Karpas-422 (cell line): Measurements from ENCODE around the gene NRXN3. TPM values are rescaled to one million over a fixed set of nuclear protein-coding genes. Genes with fewer than 3 reads are reported as not detected.
"Not testable (repeated sequence)": the region's sequence is repeated elsewhere in the genome, so short reads cannot be mapped to it uniquely, and the experiment has no call there.

ENCODE experiments used
- DNase-seq: peaks from one replicate; pipeline ENCODE4 v3.0.0-alpha.2; 2015
- H2AFZ ChIP-seq: fragments of 200-600 bp; sonication (generic); 2 replicates; pipeline ENCODE4 v1.6.1; 2014; ENCODE audit warnings: antibody characterized with exemption, low read length, mixed read lengths
- H3K27ac ChIP-seq: fragments of 200-600 bp; sonication (generic); 2 replicates; pipeline ENCODE4 v1.5.1; 2014; ENCODE audit warnings: mild to moderate bottlenecking, low read length, moderate library complexity
- H3K27me3 ChIP-seq: fragments of 200-600 bp; sonication (generic); 2 replicates; pipeline ENCODE4 v1.6.1; 2014; ENCODE audit warnings: low read length, mixed read lengths
- H3K36me3 ChIP-seq: fragments of 200-600 bp; sonication (generic); 2 replicates; pipeline ENCODE4 v1.6.1; 2014; ENCODE audit warnings: low read length, mixed read lengths; ENCODE audit not compliant: insufficient read depth
- H3K4me1 ChIP-seq: fragments of 200-600 bp; sonication (generic); 2 replicates; pipeline ENCODE4 v1.6.1; 2014; ENCODE audit warnings: mild to moderate bottlenecking, low read length, mixed read lengths
- H3K4me2 ChIP-seq: fragments of 200-600 bp; sonication (generic); 2 replicates; pipeline ENCODE4 v1.6.1; 2014; ENCODE audit warnings: low read length, low read depth, mild to moderate bottlenecking; ENCODE audit not compliant: poor library complexity, severe bottlenecking
- H3K4me3 ChIP-seq: fragments of 200-600 bp; sonication (generic); 2 replicates; pipeline ENCODE4 v1.5.1; 2014; ENCODE audit warnings: mild to moderate bottlenecking, antibody characterized with exemption, low read length, mixed read lengths
- H3K79me2 ChIP-seq: fragments of 200-600 bp; sonication (generic); 2 replicates; pipeline ENCODE4 v1.6.1; 2014; ENCODE audit warnings: mild to moderate bottlenecking, low read length, mixed read lengths
- H3K9ac ChIP-seq: fragments of 200-600 bp; sonication (generic); 2 replicates; pipeline ENCODE4 v1.6.0; 2014; ENCODE audit warnings: low read length
- H3K9me2 ChIP-seq: fragments of 200-600 bp; sonication (generic), shearing (Covaris generic); replicated peaks from 2 replicates; pipeline ENCODE4 v1.6.0; 2014; ENCODE audit warnings: mild to moderate bottlenecking, low read length, moderate library complexity; ENCODE audit not compliant: insufficient read depth
- H3K9me3 ChIP-seq: fragments of 300-700, 200-600 bp; sonication (generic); 2 replicates; pipeline ENCODE4 v1.6.1; 2014; ENCODE audit warnings: low read length, mixed read lengths
- H4K20me1 ChIP-seq: fragments of 200-600 bp; sonication (generic); 2 replicates; pipeline ENCODE4 v1.6.1; 2014; ENCODE audit warnings: mild to moderate bottlenecking, antibody characterized with exemption, low read length, low read depth; ENCODE audit not compliant: insufficient read depth
- total RNA-seq: library from RNA; depleted of rRNA; stranded (reverse); fragments of >200 nt; shearing (Covaris generic); gene quantifications from 2 replicates; pipeline ENCODE4 v1.2.3, GENCODE V29; 2014; ENCODE audit warnings: low replicate concordance

NRXN3 gene
- total RNA-seq, 1 experiment from 2014 or later: not detected

GRCh38 chr14:78412475-78412874, 242.3 kb downstream of the NRXN3 start:
- no peak overlapping the region for H2AFZ ChIP-seq
- DNase-seq: no peak

GRCh38 chr14:78414172-78414571, 244.0 kb downstream of the NRXN3 start:
- no peak overlapping the region for H3K4me3 ChIP-seq
- H4K20me1 ChIP-seq: no peaks in the 10 kb centered on the region
- no peaks in the 10 kb centered on the region for H3K27me3 ChIP-seq
- H3K4me2 ChIP-seq: no peak overlapping the region
- no peaks in the 10 kb centered on the region for H3K36me3 ChIP-seq
- DNase-seq: no peak
- H3K4me1 ChIP-seq: no peaks in the 10 kb centered on the region
- H3K27ac ChIP-seq: no peak overlapping the region
- H3K9me2 ChIP-seq: no peaks in the 10 kb centered on the region
- H2AFZ ChIP-seq: no peak overlapping the region
- no peak overlapping the region for H3K9ac ChIP-seq
- no peaks in the 10 kb centered on the region for H3K9me3 ChIP-seq
- H3K79me2 ChIP-seq: no peaks in the 10 kb centered on the region

More at GRCh38 chr14:78412475-78412874, 242.3 kb downstream of the NRXN3 start:
- Histone ChIP-seq H3K4me2 (no peak overlapping the region), H3K9me2 (no peaks in the 10 kb centered on the region), H3K4me3 (no peak overlapping the region), H3K79me2 (no peaks in the 10 kb centered on the region), H3K27me3 (no peaks in the 10 kb centered on the region), H3K9ac (no peak overlapping the region), H3K4me1 (no peaks in the 10 kb centered on the region), H3K27ac (no peak overlapping the region), H3K9me3 (no peaks in the 10 kb centered on the region), H3K36me3 (no peaks in the 10 kb centered on the region), H4K20me1 (no peaks in the 10 kb centered on the region)

- H3K27me3 ChIP-seq: no peaks in the 10 kb centered on the region
- no peak overlapping the region for H3K4me2 ChIP-seq
- no peaks in the 10 kb centered on the region for H3K36me3 ChIP-seq
- H3K9ac ChIP-seq: no peak overlapping the region
- no peak overlapping the region for H3K4me3 ChIP-seq
- no peak overlapping the region for H3K27ac ChIP-seq
- no peaks in the 10 kb centered on the region for H4K20me1 ChIP-seq
- H3K9me2 ChIP-seq: no peaks in the 10 kb centered on the region
- DNase-seq: no peak
- H2AFZ ChIP-seq: no peak overlapping the region
- no peaks in the 10 kb centered on the region for H3K79me2 ChIP-seq
- no peaks in the 10 kb centered on the region for H3K9me3 ChIP-seq
- H3K4me1 ChIP-seq: no peaks in the 10 kb centered on the region
These were observed 247.4 kb downstream of the NRXN3 start for GRCh38 chr14:78417532-78417931.

- no peaks in the 10 kb centered on the region for H3K79me2 ChIP-seq
- no peak for DNase-seq
- no peak overlapping the region for H3K27ac ChIP-seq
- no peak overlapping the region for H3K9ac ChIP-seq
- no peaks in the 10 kb centered on the region for H3K36me3 ChIP-seq
- H3K4me1 ChIP-seq: no peaks in the 10 kb centered on the region
- no peak overlapping the region for H3K4me3 ChIP-seq
- H2AFZ ChIP-seq: no peak overlapping the region
- no peaks in the 10 kb centered on the region for H3K9me3 ChIP-seq
- H3K4me2 ChIP-seq: no peak overlapping the region
- no peaks in the 10 kb centered on the region for H3K9me2 ChIP-seq
- H4K20me1 ChIP-seq: no peaks in the 10 kb centered on the region
- H3K27me3 ChIP-seq: no peaks in the 10 kb centered on the region
These were observed 254.1 kb downstream of the NRXN3 start for GRCh38 chr14:78424311-78424710.

GRCh38 chr14:78425330-78425729, 255.2 kb downstream of the NRXN3 start:
- Histone ChIP-seq H3K4me3 (no peak overlapping the region), H3K9me2 (no peaks in the 10 kb centered on the region), H3K79me2 (no peaks in the 10 kb centered on the region), H4K20me1 (no peaks in the 10 kb centered on the region), H3K36me3 (no peaks in the 10 kb centered on the region), H3K27ac (no peak overlapping the region), H3K4me1 (no peaks in the 10 kb centered on the region), H3K9me3 (no peaks in the 10 kb centered on the region), H3K9ac (no peak overlapping the region), H2AFZ (no peak overlapping the region), H3K4me2 (no peak overlapping the region), H3K27me3 (no peaks in the 10 kb centered on the region)
- no peak for DNase-seq

GRCh38 chr14:78425782-78426181, 255.6 kb downstream of the NRXN3 start:
- no peaks in the 10 kb centered on the region for H3K79me2 ChIP-seq
- H3K27ac ChIP-seq: no peak overlapping the region
- DNase-seq: no peak
- no peaks in the 10 kb centered on the region for H4K20me1 ChIP-seq
- no peaks in the 10 kb centered on the region for H3K36me3 ChIP-seq
- no peaks in the 10 kb centered on the region for H3K9me3 ChIP-seq
- H2AFZ ChIP-seq: no peak overlapping the region
- H3K4me1 ChIP-seq: no peaks in the 10 kb centered on the region
- no peak overlapping the region for H3K9ac ChIP-seq
- H3K27me3 ChIP-seq: no peaks in the 10 kb centered on the region
- H3K9me2 ChIP-seq: no peaks in the 10 kb centered on the region
- H3K4me2 ChIP-seq: no peak overlapping the region
- H3K4me3 ChIP-seq: no peak overlapping the region

- H3K4me2 ChIP-seq: no peak overlapping the region
- DNase-seq: no peak
- no peak overlapping the region for H3K27ac ChIP-seq
- H2AFZ ChIP-seq: no peak overlapping the region
- H3K4me1 ChIP-seq: no peaks in the 10 kb centered on the region
- H3K36me3 ChIP-seq: no peaks in the 10 kb centered on the region
- no peaks in the 10 kb centered on the region for H3K9me3 ChIP-seq
- no peak overlapping the region for H3K9ac ChIP-seq
- no peak overlapping the region for H3K4me3 ChIP-seq
- H3K27me3 ChIP-seq: no peaks in the 10 kb centered on the region
- H3K79me2 ChIP-seq: no peaks in the 10 kb centered on the region
- no peaks in the 10 kb centered on the region for H4K20me1 ChIP-seq
- no peaks in the 10 kb centered on the region for H3K9me2 ChIP-seq
These were observed 261.9 kb downstream of the NRXN3 start for GRCh38 chr14:78432046-78432445.

- not testable (repeated sequence) for H3K36me3 ChIP-seq, H3K4me2 ChIP-seq, DNase-seq, H4K20me1 ChIP-seq, H3K4me1 ChIP-seq, H3K9me3 ChIP-seq, H3K4me3 ChIP-seq, H3K79me2 ChIP-seq, H3K27ac ChIP-seq, H3K27me3 ChIP-seq, H3K9ac ChIP-seq, H2AFZ ChIP-seq, H3K9me2 ChIP-seq
These were observed 267.3 kb downstream of the NRXN3 start for GRCh38 chr14:78437448-78437847.

GRCh38 chr14:78440356-78440894, 270.3 kb downstream of the NRXN3 start:
- DNase-seq: no peak
- H3K9me3 ChIP-seq: no peaks in the 10 kb centered on the region
- H3K79me2 ChIP-seq: no peaks in the 10 kb centered on the region
- H3K9me2 ChIP-seq: no peaks in the 10 kb centered on the region
- H4K20me1 ChIP-seq: no peaks in the 10 kb centered on the region
- no peak overlapping the region for H2AFZ ChIP-seq
- H3K4me1 ChIP-seq: no peaks in the 10 kb centered on the region
- H3K27ac ChIP-seq: no peak overlapping the region
- H3K9ac ChIP-seq: no peak overlapping the region
- H3K4me3 ChIP-seq: no peak overlapping the region
- no peak overlapping the region for H3K4me2 ChIP-seq
- H3K27me3 ChIP-seq: no peaks in the 10 kb centered on the region
- no peaks in the 10 kb centered on the region for H3K36me3 ChIP-seq
